CD4-positive, alpha-beta T cell treated with Interleukin-10 for 1 hour (primary cell): ENCODE results near the gene CENPC.
"Not testable (repeated sequence)": the region's sequence is repeated elsewhere in the genome, so short reads cannot be mapped to it uniquely, and the experiment has no call there.

Experiments
- DNase-seq: peaks from one replicate; pipeline ENCODE4 v3.0.0-alpha.2; 2020

CENPC gene

GRCh38 chr4:67545199-67546003, at the start of gene CENPC:
CENPC (minus strand) TSS chr4:67545503; CDS start chr4:67545355, 148 bp downstream.
- peak; percentile 93 for DNase-seq

GRCh38 chr4:67593741-67594175, 48.5 kb upstream of the CENPC start:
- no peak for DNase-seq

- no peak for DNase-seq
Observed at GRCh38 chr4:67587156-67587555, 41.9 kb upstream of the CENPC start.

GRCh38 chr4:67584496-67584895, 39.2 kb upstream of the CENPC start:
- no peak for DNase-seq

- peak; percentile 10 for DNase-seq
Observed at GRCh38 chr4:67581913-67582312, 36.6 kb upstream of the CENPC start.

GRCh38 chr4:67581208-67581857, 36.0 kb upstream of the CENPC start:
- peak; percentile 38 for DNase-seq

GRCh38 chr4:67580577-67580976, 35.3 kb upstream of the CENPC start:
- DNase-seq = no peak

- DNase-seq = no peak
Observed at GRCh38 chr4:67576538-67576937, 31.2 kb upstream of the CENPC start.

- no peak for DNase-seq
Observed at GRCh38 chr4:67576059-67576466, 30.8 kb upstream of the CENPC start.

- peak; percentile 5 for DNase-seq
Observed at GRCh38 chr4:67575232-67576058, 30.1 kb upstream of the CENPC start.

GRCh38 chr4:67573193-67573592, 27.9 kb upstream of the CENPC start:
- no peak for DNase-seq

- no peak for DNase-seq
Observed at GRCh38 chr4:67571975-67572374, 26.7 kb upstream of the CENPC start.

- no peak for DNase-seq
Observed at GRCh38 chr4:67570537-67570936, 25.2 kb upstream of the CENPC start.

- DNase-seq = no peak
Observed at GRCh38 chr4:67568820-67569219, 23.5 kb upstream of the CENPC start.

GRCh38 chr4:67566335-67566734, 21.0 kb upstream of the CENPC start:
- DNase-seq = no peak

- no peak for DNase-seq
Observed at GRCh38 chr4:67565284-67565683, 20.0 kb upstream of the CENPC start.

- DNase-seq = peak; percentile 53
Observed at GRCh38 chr4:67558493-67558892, 13.2 kb upstream of the CENPC start, which contains the start of gene STAP1. STAP1 (plus strand) TSS chr4:67558727; CDS start chr4:67558810, 83 bp downstream.

- no peak for DNase-seq
Observed at GRCh38 chr4:67556436-67556835, 11.1 kb upstream of the CENPC start.

- DNase-seq = no peak
Observed at GRCh38 chr4:67555447-67555846, 10.1 kb upstream of the CENPC start.

GRCh38 chr4:67554096-67554495, 8.8 kb upstream of the CENPC start:
- DNase-seq = no peak

- not testable (repeated sequence) for DNase-seq
Observed at GRCh38 chr4:67552146-67552792, 7.0 kb upstream of the CENPC start.

GRCh38 chr4:67550857-67551256, 5.6 kb upstream of the CENPC start:
- DNase-seq = no peak

GRCh38 chr4:67550451-67550850, 5.1 kb upstream of the CENPC start:
- no peak for DNase-seq
